ENCODE data around the gene CYP2A6. TPM values are rescaled to one million over a fixed set of nuclear protein-coding genes. Genes with fewer than 3 reads are reported as not detected.
"Not testable (repeated sequence)": the region's sequence is repeated elsewhere in the genome, so short reads cannot be mapped to it uniquely, and the experiment has no call there.

The CYP2A6 gene
- total RNA-seq, 1 experiment from 2014 or later = 0.28 TPM

DNA sequence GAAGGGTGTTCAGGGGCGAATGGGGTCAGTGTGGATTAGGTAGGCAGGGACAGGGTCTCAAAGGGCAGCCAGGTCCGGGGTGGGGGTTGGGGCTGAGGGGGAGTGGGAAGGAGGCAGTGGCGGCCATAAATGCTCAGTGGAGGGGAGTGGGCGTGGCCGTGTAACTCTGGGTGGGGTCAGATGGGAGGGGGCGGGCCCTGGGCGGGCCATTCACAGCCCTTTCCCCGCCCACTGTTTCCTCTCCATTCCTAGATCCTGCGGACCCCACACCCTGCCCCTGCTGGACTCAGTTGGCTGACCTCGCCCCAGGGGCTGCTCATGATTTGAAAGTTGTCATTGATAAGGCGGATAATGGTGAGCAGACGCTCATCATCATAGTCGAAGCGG is 23.9 kb downstream of the CYP2A6 start:
- H3K23ac ChIP-seq (ENCODE audit: insufficient read length, low read depth, low read length); H2BK20ac ChIP-seq (ENCODE audit: low read depth, low read length, poor library complexity, severe bottlenecking); H3K36me3 Mint-ChIP-seq (ENCODE audit: insufficient read depth in 1 of 3, low read depth in 3 of 3); H2BK15ac ChIP-seq (ENCODE audit: low read depth, low read length); H4K20me1 ChIP-seq (ENCODE audit: control insufficient read depth, insufficient read depth, insufficient read length); H3K14ac ChIP-seq (ENCODE audit: insufficient read depth, low read length); H3K27ac ChIP-seq (ENCODE audit: insufficient read length, low read depth, low read length); H2AK5ac ChIP-seq (ENCODE audit: insufficient read length, low read length); H3K9ac ChIP-seq (ENCODE audit: extremely low read depth, insufficient read length, low read length); H3K27me3 ChIP-seq (ENCODE audit: insufficient read depth, low read length); H3K27me3 Mint-ChIP-seq (ENCODE audit: low read depth); H3K9me3 ChIP-seq (ENCODE audit: control insufficient read depth, low read depth, low read length); H2BK5ac ChIP-seq (ENCODE audit: insufficient read length, low read length); H2BK120ac ChIP-seq (ENCODE audit: low read depth, low read length, poor library complexity, severe bottlenecking); H3K4me2 ChIP-seq (ENCODE audit: insufficient read depth, insufficient read length, low read length); H3K9me3 Mint-ChIP-seq; H3K4me3 Mint-ChIP-seq; H2BK12ac ChIP-seq (ENCODE audit: insufficient read length, low read depth, low read length); H3K79me1 ChIP-seq (ENCODE audit: insufficient read depth, low read depth, low read length, poor library complexity, severe bottlenecking); DNase-seq; H4K91ac ChIP-seq (ENCODE audit: insufficient read length, low read depth, low read length); H3K4me1 ChIP-seq (ENCODE audit: insufficient read depth, low read length); H3K27ac Mint-ChIP-seq; H4K8ac ChIP-seq (replicated peaks; ENCODE audit: insufficient read length, low read depth, low read length); H3K4ac ChIP-seq (ENCODE audit: low read depth, low read length); H3T11ph ChIP-seq (ENCODE audit: low read length); H2AFZ ChIP-seq (ENCODE audit: low read length); H3K23me2 ChIP-seq (ENCODE audit: insufficient read length, low read depth, low read length, poor library complexity, severe bottlenecking); H3K18ac ChIP-seq (ENCODE audit: insufficient read length, low read depth, low read length); H4K5ac ChIP-seq (ENCODE audit: insufficient read length, low read depth, low read length); H3K79me2 ChIP-seq (ENCODE audit: insufficient read depth, low read length); H3K56ac ChIP-seq (ENCODE audit: insufficient read length, low read depth, low read length): not testable (repeated sequence)
- H3K4me1 Mint-ChIP-seq = peaks cover 14 to 15% of the 10 kb centered on the region in 2 experiments
- no CpG with 5 or more reads among the region's 14 CpGs for WGBS (ENCODE audit: extremely low coverage, insufficient read length, low lambda C conversion rate)

- not testable (repeated sequence) for H3K27me3 Mint-ChIP-seq (ENCODE audit: low read depth); H3K18ac ChIP-seq (ENCODE audit: insufficient read length, low read depth, low read length); H3K4ac ChIP-seq (ENCODE audit: low read depth, low read length); H3K4me3 Mint-ChIP-seq; H3K27me3 ChIP-seq (ENCODE audit: insufficient read depth, low read length); H4K91ac ChIP-seq (ENCODE audit: insufficient read length, low read depth, low read length); H2AK5ac ChIP-seq (ENCODE audit: insufficient read length, low read length); H3K56ac ChIP-seq (ENCODE audit: insufficient read length, low read depth, low read length); H3K9me3 Mint-ChIP-seq; H3K23ac ChIP-seq (ENCODE audit: insufficient read length, low read depth, low read length); H3K9ac ChIP-seq (ENCODE audit: extremely low read depth, insufficient read length, low read length); DNase-seq; H3K27ac ChIP-seq (ENCODE audit: insufficient read length, low read depth, low read length); H3K36me3 Mint-ChIP-seq (ENCODE audit: insufficient read depth in 1 of 3, low read depth in 3 of 3); H3K79me1 ChIP-seq (ENCODE audit: insufficient read depth, low read depth, low read length, poor library complexity, severe bottlenecking); H4K5ac ChIP-seq (ENCODE audit: insufficient read length, low read depth, low read length); H3K9me3 ChIP-seq (ENCODE audit: control insufficient read depth, low read depth, low read length); H3K14ac ChIP-seq (ENCODE audit: insufficient read depth, low read length); H2BK120ac ChIP-seq (ENCODE audit: low read depth, low read length, poor library complexity, severe bottlenecking); H2BK15ac ChIP-seq (ENCODE audit: low read depth, low read length); H3K27ac Mint-ChIP-seq; H3K4me1 ChIP-seq (ENCODE audit: insufficient read depth, low read length); H3K23me2 ChIP-seq (ENCODE audit: insufficient read length, low read depth, low read length, poor library complexity, severe bottlenecking); H2BK12ac ChIP-seq (ENCODE audit: insufficient read length, low read depth, low read length); H4K8ac ChIP-seq (replicated peaks; ENCODE audit: insufficient read length, low read depth, low read length); H3K79me2 ChIP-seq (ENCODE audit: insufficient read depth, low read length); H4K20me1 ChIP-seq (ENCODE audit: control insufficient read depth, insufficient read depth, insufficient read length); H3K4me2 ChIP-seq (ENCODE audit: insufficient read depth, insufficient read length, low read length); H3T11ph ChIP-seq (ENCODE audit: low read length); H2BK5ac ChIP-seq (ENCODE audit: insufficient read length, low read length); H2AFZ ChIP-seq (ENCODE audit: low read length); H2BK20ac ChIP-seq (ENCODE audit: low read depth, low read length, poor library complexity, severe bottlenecking)
- no CpG with 5 or more reads among the region's 6 CpGs for WGBS (ENCODE audit: extremely low coverage, insufficient read length, low lambda C conversion rate)
- peaks cover 14 to 15% of the 10 kb centered on the region in 2 experiments for H3K4me1 Mint-ChIP-seq
These were observed 24.7 kb downstream of the CYP2A6 start for GRCh38 chr19:40825460-40826095.
